Vagina (tissue), 2 donors: ENCODE results near the gene STX5. TPM values are rescaled to one million over a fixed set of nuclear protein-coding genes. Genes with fewer than 3 reads are reported as not detected.
"Not testable (repeated sequence)": the region's sequence is repeated elsewhere in the genome, so short reads cannot be mapped to it uniquely, and the experiment has no call there.

Source experiments
- DNase-seq, 2 donors: peaks; one replicate each; pipeline ENCODE4 v3.0.0-alpha.2; 2017; ENCODE audit errors: extremely low spot score in 2 of 2
- H3K27ac ChIP-seq: fragments of 200-600 bp; sonication (generic); one replicate; pipeline ENCODE4 v1.5.1; 2019
- H3K27me3 ChIP-seq: fragments of 200-600 bp; sonication (generic); one replicate; pipeline ENCODE4 v1.5.1; 2019
- H3K36me3 ChIP-seq, 2 donors: fragments of 200-600 bp; sonication (generic); one replicate each; pipeline ENCODE4 v1.5.1; 2017 to 2019
- H3K4me1 ChIP-seq: fragments of 200-600 bp; sonication (generic); one replicate; pipeline ENCODE4 v1.5.1; 2019
- H3K4me3 ChIP-seq, 2 donors: fragments of 200-600 bp; sonication (generic); 1 replicate in 1 of 2; 2 replicates in 1 of 2; pipeline ENCODE4 v1.5.1; 2016 to 2019
- H3K9me3 ChIP-seq: fragments of 200-600 bp; sonication (generic); one replicate; pipeline ENCODE4 v1.5.1; 2019
- CTCF ChIP-seq, 3 experiments: fragments of 450-650 bp in 2 of 3; fragments of 200-600 bp in 1 of 3; sonication (generic) in 1 of 3; IDR thresholded peaks; one replicate each; pipeline ENCODE4 v1.5.1; 2017 to 2019; ENCODE audit warnings: antibody characterized with exemption in 3 of 3, mild to moderate bottlenecking in 2 of 3, moderate library complexity in 2 of 3
- POLR2A ChIP-seq, 2 donors: fragments of 450-650 bp; IDR thresholded peaks; one replicate each; pipeline ENCODE4 v1.6.1; 2017; ENCODE audit warnings: antibody characterized with exemption in 2 of 2, mild to moderate bottlenecking in 2 of 2, moderate library complexity in 2 of 2
- POLR2AphosphoS5 ChIP-seq, 2 donors: sonication (generic); formaldehyde crosslinking; IDR thresholded peaks; one replicate each; pipeline ENCODE4 v1.9.0; 2017; ENCODE audit warnings: antibody characterized with exemption in 2 of 2, mild to moderate bottlenecking in 2 of 2, low read depth in 1 of 2; ENCODE audit not compliant: insufficient read depth in 1 of 2
- intact Hi-C: fragments of 100-400 bp; cut with DNase I; formaldehyde crosslinking; loops from one replicate; pipeline ENCODE4 v1.15.1; 2023
- total RNA-seq: library from RNA; depleted of rRNA; stranded (reverse); fragments of >200 nt; gene quantifications from one replicate; pipeline ENCODE4 v1.2.3, GENCODE V29; 2016

STX5 gene
- total RNA-seq, 1 donor from 2014 or later, result 35.6 TPM

- no peak overlapping the region for H3K4me3 ChIP-seq
- no peak overlapping the region for H3K27ac ChIP-seq
- DNase-seq, result no peak
- no peaks in the 10 kb centered on the region for H3K27me3 ChIP-seq
- peaks cover 26% of the 10 kb centered on the region for H3K4me1 ChIP-seq
- H3K9me3 ChIP-seq, result no peaks in the 10 kb centered on the region
- TF ChIP-seq POLR2AphosphoS5 (IDR thresholded peaks at IDR 0.05; ENCODE audit: insufficient read depth in 1 of 2, low read depth in 1 of 2) (no peak), POLR2A (IDR thresholded peaks at IDR 0.05) (no peak), CTCF (IDR thresholded peaks at IDR 0.05) (no peak)
- peaks cover 0 to 24% of the 10 kb centered on the region in 2 donors for H3K36me3 ChIP-seq
- intact Hi-C loops, result loop anchor here (5.0 kb wide), 1 partner anchor 47 kb away; the partner anchor contains the start of genes HNRNPUL2 and TTC9C
Observed at GRCh38 chr11:62774407-62774806, 57.4 kb downstream of the STX5 start.

GRCh38 chr11:62771144-62772021 is 60.5 kb downstream of the STX5 start, which contains the start of gene TAF6L:
TAF6L (plus strand) TSS chr11:62771396; CDS start chr11:62775784, 4,388 bp downstream.
- peak within 1 kb of the TSS; percentile 66 to 78 for H3K4me3 ChIP-seq
- peak in 1 of 2 donors; percentile 8 for TF ChIP-seq POLR2A (IDR thresholded peaks at IDR 0.05)
- peak; percentile 89 to 90 for TF ChIP-seq POLR2AphosphoS5 (IDR thresholded peaks at IDR 0.05; ENCODE audit: insufficient read depth in 1 of 2, low read depth in 1 of 2)
- TF ChIP-seq CTCF (IDR thresholded peaks at IDR 0.05), result no peak
- H3K9me3 ChIP-seq, result no peaks in the 10 kb centered on the region
- intact Hi-C loops, result loop anchor here (5.0 kb wide), 1 partner anchor 44 kb away; the partner anchor contains the start of genes HNRNPUL2 and TTC9C
- peaks cover 29% of the 10 kb centered on the region for H3K4me1 ChIP-seq
- peak within 1 kb of the TSS; percentile 98 for H3K27ac ChIP-seq
- peak in 1 of 2 donors; percentile 99 for DNase-seq
- no peaks in the 10 kb centered on the region for H3K27me3 ChIP-seq
- H3K36me3 ChIP-seq, result peaks cover 0 to 20% of the 10 kb centered on the region in 2 donors

GRCh38 chr11:62770778-62771143 is 61.1 kb downstream of the STX5 start:
- peak overlapping the region; percentile 66 to 78 for H3K4me3 ChIP-seq
- no peak for DNase-seq
- H3K27me3 ChIP-seq, result no peaks in the 10 kb centered on the region
- H3K4me1 ChIP-seq, result peaks cover 29% of the 10 kb centered on the region
- H3K9me3 ChIP-seq, result no peaks in the 10 kb centered on the region
- H3K36me3 ChIP-seq, result peaks cover 0 to 20% of the 10 kb centered on the region in 2 donors
- peak overlapping the region; percentile 98 for H3K27ac ChIP-seq
- TF ChIP-seq CTCF (IDR thresholded peaks at IDR 0.05), result no peak
- no peak for TF ChIP-seq POLR2A (IDR thresholded peaks at IDR 0.05)
- no peak for TF ChIP-seq POLR2AphosphoS5 (IDR thresholded peaks at IDR 0.05; ENCODE audit: insufficient read depth in 1 of 2, low read depth in 1 of 2)
- intact Hi-C loops, result loop anchor here (5.0 kb wide), 1 partner anchor 43 kb away; the partner anchor contains the start of genes HNRNPUL2 and TTC9C

- H3K4me1 ChIP-seq, result peaks cover 27% of the 10 kb centered on the region
- DNase-seq, H3K9me3 ChIP-seq, H3K36me3 ChIP-seq, H3K27me3 ChIP-seq: not testable (repeated sequence)
- H3K4me3 ChIP-seq, result peak overlapping the region; percentile 62 to 69
- intact Hi-C loops, result loop anchor here (10.0 kb wide), 1 partner anchor 1404 kb away; the partner anchor contains the start of gene MACROD1
- peak overlapping the region; percentile 82 for H3K27ac ChIP-seq
Observed at GRCh38 chr11:62760867-62761227, 71.0 kb downstream of the STX5 start.

- intact Hi-C loops, result no loop called here
- H3K27me3 ChIP-seq, result no peaks in the 10 kb centered on the region
- H3K36me3 ChIP-seq, result no peaks in the 10 kb centered on the region
- peaks cover 31% of the 10 kb centered on the region for H3K4me1 ChIP-seq
- no peak overlapping the region for H3K27ac ChIP-seq
- H3K4me3 ChIP-seq, result no peak overlapping the region
- H3K9me3 ChIP-seq, result no peaks in the 10 kb centered on the region
- no peak for TF ChIP-seq POLR2AphosphoS5 (IDR thresholded peaks at IDR 0.05; ENCODE audit: insufficient read depth in 1 of 2, low read depth in 1 of 2)
- no peak for TF ChIP-seq POLR2A (IDR thresholded peaks at IDR 0.05)
- no peak for TF ChIP-seq CTCF (IDR thresholded peaks at IDR 0.05)
- DNase-seq, result no peak
Observed at GRCh38 chr11:62757846-62758788, 73.7 kb downstream of the STX5 start.
